ENCODE measurements around the gene KCNAB3. TPM values are rescaled to one million over a fixed set of nuclear protein-coding genes. Genes with fewer than 3 reads are reported as not detected.

The KCNAB3 gene
- total and polyA plus RNA-seq, 11 donors, result 0.19 to 1.7 (median 0.38) TPM; not detected in 2

- intact Hi-C loops (cut with DNase I), result loop anchor here in 5 of 10 donors (2.0 to 5.0 kb wide), 6 partner anchors 25 to 53 kb away; partner anchors contain the start of genes CNTROB (in 2 of the 5), NAA38 (in 2 of the 5), KDM6B (in 1 of the 5) and TRAPPC1 (in 1 of the 5)
- no peaks in the 10 kb centered on the region for H3K9me3 ChIP-seq
- peak; percentile 93 to 95 (median 95) for DNase-seq
- peaks cover 17 to 63% (median 45%) of the 10 kb centered on the region in 12 donors for H3K4me1 ChIP-seq
- no peak for TF ChIP-seq CTCF (IDR thresholded peaks at IDR 0.05)
- peak in 1 of 2 donors; percentile 50 for TF ChIP-seq POLR2A (IDR thresholded peaks at IDR 0.05)
- H3K36me3 ChIP-seq, result peaks cover 0 to 26% (median 18%) of the 10 kb centered on the region in 9 donors
- H3K27me3 ChIP-seq, result no peaks in the 10 kb centered on the region
- peak overlapping the region; percentile 8 to 86 (median 76) for H3K4me3 ChIP-seq
- peak overlapping the region; percentile 72 to 98 (median 91) for H3K27ac ChIP-seq
- 0 to 1% (median 1%) methylated on average over 22 to 35 of the region's 35 CpGs for WGBS, 4 donors
- peak; percentile 79 to 87 (median 86) for ATAC-seq
These were observed 42.0 kb downstream of the KCNAB3 start for GRCh38 chr17:7887482-7888183.

GRCh38 chr17:7887038-7887481 lies 42.6 kb downstream of the KCNAB3 start:
- H3K4me1 ChIP-seq, result peaks cover 17 to 68% (median 45%) of the 10 kb centered on the region in 12 donors
- peaks cover 0 to 24% (median 15%) of the 10 kb centered on the region in 9 donors for H3K36me3 ChIP-seq
- no peak for DNase-seq
- H3K27ac ChIP-seq, result peak overlapping the region; percentile 36 to 98 (median 91)
- no peaks in the 10 kb centered on the region for H3K27me3 ChIP-seq
- peak overlapping the region in 11 of 12 donors; percentile 21 to 86 (median 77) for H3K4me3 ChIP-seq
- 5 to 9% (median 7%) methylated on average over 8 of the region's 8 CpGs for WGBS, 4 donors
- intact Hi-C loops (cut with DNase I), result loop anchor here in 2 of 10 donors (2.0 to 5.0 kb wide), 3 partner anchors 30 to 52 kb away; partner anchors contain the start of genes CNTROB (in 1 of the 2), KDM6B (in 1 of the 2), NAA38 (in 1 of the 2) and TRAPPC1 (in 1 of the 2)
- TF ChIP-seq POLR2A (IDR thresholded peaks at IDR 0.05) (no peak), CTCF (IDR thresholded peaks at IDR 0.05) (no peak)
- no peak for ATAC-seq
- H3K9me3 ChIP-seq, result no peaks in the 10 kb centered on the region

- peak in 2 of 5 donors; percentile 32 to 36 for DNase-seq
- WGBS, 4 donors, result 8 to 12% (median 10%) methylated on average over 19 to 30 of the region's 30 CpGs
These were observed 43.2 kb downstream of the KCNAB3 start for GRCh38 chr17:7886227-7887037.

More at GRCh38 chr17:7886227-7887037, 43.2 kb downstream of the KCNAB3 start:
- H3K4me3 ChIP-seq, result peak overlapping the region; percentile 57 to 86 (median 76)
- no peaks in the 10 kb centered on the region for H3K27me3 ChIP-seq
- intact Hi-C loops (cut with DNase I), result loop anchor here in 2 of 10 donors (2.0 to 5.0 kb wide), 3 partner anchors 30 to 52 kb away; partner anchors contain the start of genes CNTROB (in 1 of the 2), KDM6B (in 1 of the 2), NAA38 (in 1 of the 2) and TRAPPC1 (in 1 of the 2)
- H3K36me3 ChIP-seq, result peaks cover 0 to 22% (median 8%) of the 10 kb centered on the region in 9 donors
- no peak for ATAC-seq
- peak overlapping the region; percentile 36 to 98 (median 91) for H3K27ac ChIP-seq
- peaks cover 17 to 74% (median 46%) of the 10 kb centered on the region in 12 donors for H3K4me1 ChIP-seq
- no peak for TF ChIP-seq POLR2A (IDR thresholded peaks at IDR 0.05)
- no peak for TF ChIP-seq CTCF (IDR thresholded peaks at IDR 0.05)
- H3K9me3 ChIP-seq, result no peaks in the 10 kb centered on the region
